GM19035 (cell line): Measurements from ENCODE around the gene MED16.
"Not testable (repeated sequence)": the region's sequence is repeated elsewhere in the genome, so short reads cannot be mapped to it uniquely, and the experiment has no call there.

Experiments used
- ATAC-seq: cut with Tn5 transposase; IDR thresholded peaks from one replicate; pipeline ENCODE4 v1.9.1; 2021; ENCODE audit not compliant: unreplicated experiment

The MED16 gene

DNA sequence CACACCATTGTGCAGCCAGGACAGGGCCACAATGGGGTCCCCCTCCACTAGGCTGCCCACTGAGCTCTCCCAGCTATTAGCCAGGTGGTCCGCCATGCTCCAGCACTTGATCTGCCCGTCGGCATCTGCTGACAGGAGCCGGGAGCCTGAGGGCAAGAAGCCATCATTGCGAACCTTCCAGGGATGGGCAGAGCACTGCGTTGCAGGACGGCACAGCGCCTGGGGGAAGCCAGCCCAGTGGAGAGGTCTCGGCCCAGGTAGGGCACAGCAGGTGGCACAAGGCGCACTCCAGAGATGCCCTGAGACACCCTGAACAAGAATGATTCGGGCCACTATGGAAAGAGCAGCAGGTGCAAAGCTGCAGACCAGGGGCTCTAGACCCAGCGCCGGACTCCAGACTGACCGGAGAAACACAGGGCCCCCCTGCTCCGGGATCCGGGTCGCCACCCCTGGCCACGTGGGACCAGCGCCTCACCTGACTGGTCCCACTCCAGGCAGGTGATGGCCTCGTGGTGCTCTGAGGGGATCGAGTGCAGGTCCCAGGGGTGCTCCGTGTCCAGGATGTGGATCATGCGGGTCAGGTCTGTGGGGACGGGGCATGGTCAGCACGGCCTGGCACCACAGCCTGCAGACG is 3.2 kb downstream of the MED16 start:
- ATAC-seq, result no peak

DNA sequence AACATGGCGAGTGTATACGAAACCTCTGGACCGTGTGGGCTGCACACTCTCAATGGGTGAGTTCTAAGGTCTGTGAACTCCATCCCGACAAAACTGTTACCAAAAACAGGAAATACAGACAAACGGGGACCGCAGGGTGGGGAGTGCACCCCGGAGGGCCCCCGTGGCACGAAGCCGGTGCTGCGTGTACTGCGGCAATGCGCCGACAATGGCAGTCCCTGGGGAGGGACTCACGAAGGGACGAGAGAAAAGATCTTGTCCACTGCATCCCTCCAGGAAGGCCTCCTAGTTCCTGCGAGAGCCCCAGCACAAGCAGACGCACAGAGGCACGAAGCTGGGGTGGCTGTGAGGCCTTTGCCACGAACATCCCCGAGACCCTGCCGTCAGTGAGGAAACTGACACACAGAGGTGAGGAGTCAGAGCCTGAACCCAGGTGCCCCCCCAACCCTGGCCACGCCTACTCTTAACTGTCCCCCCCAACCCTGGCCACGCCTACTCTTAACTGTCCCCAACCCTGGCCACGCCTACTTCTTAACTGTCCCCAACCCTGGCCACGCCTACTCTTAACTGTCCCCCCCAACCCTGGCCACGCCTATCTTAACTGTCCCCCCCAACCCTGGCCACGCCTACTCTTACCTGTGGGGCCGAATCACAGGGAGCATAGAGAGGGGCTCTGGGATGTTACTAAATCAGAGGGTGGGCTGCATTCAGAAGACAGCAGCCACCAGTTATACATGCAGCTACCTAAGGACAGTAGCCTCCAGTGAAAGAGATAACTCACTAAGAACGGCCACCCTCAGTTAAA is 4.2 kb downstream of the MED16 start:
- no peak for ATAC-seq

DNA sequence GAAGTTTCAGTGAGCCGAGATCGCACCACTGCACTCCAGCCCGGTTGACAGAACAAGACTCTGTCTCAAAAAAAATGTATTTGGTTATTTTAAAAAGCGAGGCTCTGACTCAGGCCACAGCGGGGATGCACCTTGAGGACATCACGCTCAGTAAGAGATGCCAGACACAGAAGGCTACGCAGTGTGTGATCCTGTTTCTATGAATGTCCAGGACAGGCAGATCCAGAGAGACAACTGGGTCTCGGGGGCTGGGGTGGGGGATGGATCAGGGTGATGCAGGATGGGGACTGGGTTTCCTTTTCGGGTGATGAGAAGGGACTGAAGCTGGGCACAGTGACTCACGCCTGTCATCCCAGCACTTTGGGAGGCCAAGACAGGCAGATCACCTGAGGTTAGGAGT is 5.4 kb downstream of the MED16 start:
- no peak for ATAC-seq

DNA sequence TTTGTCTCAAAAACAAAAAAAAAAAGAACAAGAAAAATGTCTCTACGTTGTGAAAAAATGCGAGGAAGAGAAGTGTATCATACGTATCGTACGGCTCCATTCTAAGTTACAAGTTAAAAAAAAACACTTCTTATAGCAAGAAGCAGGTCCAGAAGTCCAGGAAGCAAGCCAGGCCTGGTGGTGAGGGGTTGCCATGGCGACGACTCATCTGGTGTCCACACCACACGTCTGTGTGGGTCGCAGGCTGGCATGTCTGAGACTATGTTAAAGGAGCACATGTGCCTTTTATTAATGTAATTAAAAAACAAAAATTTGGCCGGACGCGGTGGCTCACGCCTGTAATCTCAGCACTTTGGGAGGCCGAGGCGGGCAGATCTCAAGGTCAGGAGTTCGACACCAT is 5.9 kb downstream of the MED16 start:
- no peak for ATAC-seq

DNA sequence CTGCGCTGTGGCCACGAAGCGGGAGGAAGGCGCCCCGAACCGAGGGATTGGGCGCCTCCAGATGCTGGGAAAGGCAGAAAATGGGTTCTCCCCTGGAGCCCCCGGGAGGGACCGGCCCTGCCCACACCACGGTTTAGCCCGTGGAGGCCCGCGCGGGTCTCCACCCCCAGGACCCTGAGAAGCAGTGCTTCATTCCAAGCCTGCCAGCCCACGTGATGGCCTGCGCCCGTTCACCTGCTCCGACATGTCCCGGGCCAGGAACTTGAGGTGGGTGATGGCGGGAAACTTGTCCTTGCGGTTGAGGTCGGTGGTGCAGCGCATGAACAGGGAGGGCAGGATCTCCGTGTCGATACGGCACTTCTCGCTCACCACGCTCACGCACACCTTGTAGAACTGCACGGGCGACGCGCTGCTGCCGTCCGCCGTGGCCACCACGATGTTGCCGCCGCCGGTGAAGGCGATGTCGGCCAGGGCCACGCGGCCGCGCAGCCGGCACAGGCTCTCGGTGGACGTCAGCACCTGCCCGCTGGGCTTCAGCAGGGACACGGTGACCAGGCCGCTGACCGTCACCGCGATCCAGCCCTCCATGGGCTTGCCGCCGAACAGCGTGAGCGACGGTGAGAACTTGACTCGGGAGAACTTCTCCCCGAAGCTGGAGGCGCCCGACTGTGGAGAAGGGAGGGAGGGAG is 7.3 kb downstream of the MED16 start:
- no peak for ATAC-seq

DNA sequence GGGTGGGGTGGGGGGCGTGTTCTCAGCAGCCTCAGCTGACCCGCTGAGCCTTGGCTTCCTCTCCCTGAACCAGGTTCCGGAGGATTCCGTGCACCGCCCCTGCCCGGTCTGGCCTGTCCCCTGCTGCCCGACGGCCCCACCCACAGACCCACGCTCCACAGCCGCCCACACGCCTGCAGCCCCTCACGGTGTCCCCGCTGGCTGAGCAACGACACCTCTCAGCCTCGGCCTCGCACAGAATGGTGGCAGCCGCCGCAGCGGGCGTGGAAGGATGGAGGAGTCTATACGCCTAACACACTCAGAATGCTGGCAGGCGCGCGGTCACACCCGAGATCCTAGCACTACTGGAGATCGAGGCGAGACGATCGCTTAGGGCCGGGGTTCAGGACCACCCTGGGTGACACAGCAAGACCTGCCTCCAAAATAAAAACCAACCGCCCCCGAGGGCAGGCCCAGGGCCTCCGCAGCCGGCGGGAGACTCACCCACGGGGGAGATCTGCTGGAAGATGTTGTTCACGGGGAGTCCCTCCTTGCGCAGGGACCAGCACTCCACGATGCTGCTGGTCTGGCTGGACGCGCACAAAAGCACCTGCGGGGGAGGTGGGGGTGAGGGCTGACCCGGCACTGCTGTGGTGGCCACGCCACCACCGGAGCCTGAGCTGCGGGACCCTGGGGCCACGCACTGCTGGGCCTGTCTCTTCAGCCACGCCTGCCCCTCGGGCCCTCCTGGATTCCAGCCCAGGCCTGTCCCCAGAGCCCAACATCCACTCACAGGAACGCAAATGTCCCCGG is 8.4 kb downstream of the MED16 start:
- no peak for ATAC-seq

DNA sequence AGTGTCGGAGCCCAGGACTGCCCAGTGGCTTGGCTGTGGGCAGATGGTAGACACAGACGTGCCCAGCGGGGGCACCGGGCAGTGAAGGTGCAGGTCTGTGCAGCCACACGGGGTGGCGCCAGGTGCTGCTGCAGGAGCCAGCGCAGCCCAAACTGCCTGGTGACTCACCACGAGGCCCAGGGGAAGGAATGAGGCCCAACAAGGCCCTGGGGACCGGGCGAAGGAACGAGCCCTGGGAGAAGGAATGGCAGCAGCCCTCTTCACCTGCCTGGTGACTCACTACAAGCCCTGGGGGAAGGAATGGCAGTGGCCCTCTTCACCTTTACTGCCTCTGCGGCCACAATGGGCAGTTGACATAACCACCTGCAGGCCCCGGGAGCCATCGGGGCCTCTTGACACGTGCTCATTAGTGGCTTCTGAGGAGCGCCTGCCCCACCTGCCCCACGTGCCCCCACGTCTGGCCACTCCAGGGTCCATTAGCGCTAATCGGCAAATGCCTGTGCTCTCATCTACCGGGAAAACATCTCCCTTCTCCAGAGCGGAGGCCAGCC is 9.3 kb downstream of the MED16 start:
- ATAC-seq, result no peak

DNA sequence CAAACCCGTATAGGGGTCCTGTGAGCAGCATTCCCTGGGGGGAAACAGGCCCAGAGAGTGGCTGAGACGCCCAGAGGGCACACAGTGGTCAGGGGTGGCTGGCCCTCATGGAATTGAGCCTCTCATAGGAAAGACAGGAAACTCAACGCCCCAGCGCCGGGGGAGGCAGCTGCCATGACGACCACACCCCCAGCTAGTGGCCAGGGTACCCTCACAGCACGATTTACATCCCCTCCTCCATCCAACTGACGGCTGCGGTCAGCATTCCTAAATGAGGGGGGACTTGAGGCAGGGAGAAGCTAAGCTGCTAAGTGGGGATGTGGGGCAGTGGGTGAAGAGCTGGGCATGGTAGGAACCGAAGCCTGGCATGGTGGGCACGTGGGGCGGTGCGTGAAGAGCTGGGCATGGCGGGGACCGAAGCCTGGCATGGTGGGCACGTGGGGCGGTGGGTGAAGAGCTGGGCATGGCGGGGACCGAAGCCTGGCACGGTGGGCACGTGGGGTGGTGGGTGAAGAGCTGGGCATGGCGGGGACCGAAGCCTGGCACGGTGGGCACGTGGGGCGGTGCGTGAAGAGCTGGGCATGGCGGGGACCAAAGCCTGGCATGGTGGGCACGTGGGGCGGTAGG is 10.0 kb downstream of the MED16 start:
- ATAC-seq, result no peak

DNA sequence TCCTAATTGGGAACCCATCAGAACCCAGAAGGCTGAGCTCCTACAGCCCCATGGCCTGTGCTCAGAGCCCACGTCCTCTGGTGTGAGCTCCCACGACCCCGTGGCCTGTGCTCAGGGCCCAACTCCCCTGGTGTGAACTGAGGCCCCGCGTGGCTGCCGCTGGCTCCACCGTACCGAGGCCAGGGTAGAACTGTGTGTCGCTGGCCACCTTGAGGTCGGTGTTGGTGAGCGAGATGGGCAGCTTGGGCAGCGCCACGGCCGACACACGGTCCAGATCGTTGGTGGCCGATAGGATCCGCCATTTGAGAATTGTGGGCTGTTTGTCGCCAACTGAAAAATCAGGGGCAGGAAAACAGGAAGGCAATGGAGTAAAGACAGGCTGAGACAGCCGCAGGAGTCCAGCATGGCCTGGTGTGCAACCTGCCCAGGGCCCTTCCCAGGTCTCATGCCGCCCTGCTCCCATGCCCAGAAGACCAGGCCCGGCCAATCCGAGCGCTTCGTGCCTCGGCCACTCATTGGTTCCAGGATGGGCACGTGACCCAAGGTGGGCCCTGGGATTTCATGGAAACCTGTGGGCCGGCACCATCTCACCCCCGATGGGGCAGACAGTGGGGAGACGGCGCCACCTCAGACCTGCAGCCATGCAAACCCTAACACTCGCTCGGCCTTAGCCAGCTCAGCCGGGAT is 11.5 kb downstream of the MED16 start:
- ATAC-seq, result no peak

DNA sequence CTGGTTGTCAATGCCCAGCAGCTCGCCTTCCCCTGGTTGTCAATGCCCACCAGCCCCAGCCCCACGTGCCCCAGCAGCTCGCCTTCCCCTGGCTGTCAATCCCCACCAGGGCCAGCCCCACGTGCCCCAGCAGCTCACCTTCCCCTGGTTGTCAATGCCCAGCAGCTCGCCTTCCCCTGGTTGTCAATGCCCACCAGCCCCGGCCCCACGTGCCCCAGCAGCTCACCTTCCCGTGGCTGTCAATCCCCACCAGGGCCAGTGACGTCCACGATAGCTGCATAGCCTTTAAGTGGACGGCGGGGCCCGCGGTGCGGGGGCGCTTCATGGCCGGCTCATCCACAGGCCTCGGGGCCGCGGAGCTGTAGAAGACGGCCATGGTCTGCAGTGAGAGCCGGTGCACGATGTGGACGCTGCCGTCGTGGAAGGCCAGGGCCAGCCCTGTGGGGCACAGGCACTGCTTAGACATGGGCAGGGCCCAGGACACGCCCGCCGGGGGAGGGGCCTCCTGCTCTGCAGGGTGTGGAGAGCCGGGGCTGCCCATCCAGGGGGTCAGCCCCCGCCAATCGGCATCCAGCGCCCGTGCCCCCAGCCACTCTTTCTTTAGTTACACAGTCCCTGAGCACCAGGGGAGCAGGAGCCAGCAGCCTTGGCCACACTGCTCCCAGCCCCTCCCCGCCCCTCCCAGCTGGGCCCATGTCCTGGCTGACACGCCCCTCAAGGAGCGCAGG is 13.1 kb downstream of the MED16 start:
- no peak for ATAC-seq

DNA sequence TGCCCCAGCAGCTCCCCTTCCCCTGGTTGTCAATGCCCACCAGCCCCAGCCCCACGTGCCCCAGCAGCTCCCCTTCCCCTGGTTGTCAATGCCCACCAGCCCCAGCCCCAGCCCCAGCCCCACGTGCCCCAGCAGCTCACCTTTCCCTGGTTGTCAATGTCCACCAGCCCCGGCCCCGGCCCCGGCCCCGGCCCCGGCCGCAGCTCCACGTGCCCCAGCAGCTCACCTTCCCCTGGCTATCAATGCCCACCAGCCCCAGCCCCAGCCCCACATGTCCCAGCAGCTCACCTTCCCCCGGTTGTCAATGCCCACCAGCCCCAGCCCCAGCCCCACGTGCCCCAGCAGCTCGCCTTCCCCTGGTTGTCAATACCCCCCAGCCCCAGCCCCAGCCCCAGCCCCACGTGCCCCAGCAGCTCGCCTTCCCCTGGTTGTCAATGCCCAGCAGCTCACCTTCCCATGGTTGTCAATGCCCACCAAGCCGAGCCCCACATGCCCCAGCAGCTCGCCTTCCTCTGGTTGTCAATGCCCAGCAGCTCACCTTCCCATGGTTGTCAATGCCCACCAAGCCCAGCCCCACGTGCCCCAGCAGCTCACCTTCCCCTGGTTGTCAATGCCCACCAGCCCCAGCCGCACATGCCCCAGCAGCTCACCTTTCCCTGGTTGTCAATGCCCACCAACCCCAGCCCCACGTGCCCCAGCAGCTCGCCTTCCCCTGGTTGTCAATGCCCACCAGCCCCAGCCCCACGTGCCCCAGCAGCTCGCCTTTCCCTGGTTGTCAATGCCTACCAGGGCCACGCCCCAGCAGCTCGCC is 14.0 kb downstream of the MED16 start:
- ATAC-seq, result not testable (repeated sequence)

DNA sequence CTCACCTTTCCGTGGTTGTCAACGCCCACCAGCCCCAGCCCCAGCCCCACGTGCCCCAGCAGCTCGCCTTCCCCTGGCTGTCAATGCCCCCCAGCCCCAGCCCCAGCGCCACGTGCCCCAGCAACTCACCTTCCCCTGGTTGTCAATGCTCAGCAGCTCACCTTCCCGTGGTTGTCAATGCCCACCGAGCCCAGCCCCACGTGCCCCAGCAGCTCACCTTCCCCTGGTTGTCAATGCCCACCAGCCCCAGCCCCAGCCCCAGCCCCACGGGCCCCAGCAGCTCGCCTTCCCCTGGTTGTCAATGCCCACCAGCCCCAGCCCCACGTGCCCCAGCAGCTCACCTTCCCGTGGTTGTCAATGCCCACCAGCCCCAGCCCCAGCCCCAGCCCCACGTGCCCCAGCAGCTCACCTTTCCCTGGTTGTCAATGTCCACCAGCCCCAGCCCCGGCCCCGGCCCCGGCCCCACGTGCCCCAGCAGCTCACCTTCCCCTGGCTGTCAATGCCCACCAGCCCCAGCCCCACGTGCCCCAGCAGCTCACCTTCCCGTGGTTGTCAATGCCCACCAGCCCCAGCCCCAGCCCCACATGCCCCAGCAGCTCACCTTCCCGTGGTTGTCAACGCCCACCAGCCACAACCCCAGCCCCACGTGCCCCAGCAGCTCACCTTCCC is 14.9 kb downstream of the MED16 start:
- ATAC-seq, result not testable (repeated sequence)

DNA sequence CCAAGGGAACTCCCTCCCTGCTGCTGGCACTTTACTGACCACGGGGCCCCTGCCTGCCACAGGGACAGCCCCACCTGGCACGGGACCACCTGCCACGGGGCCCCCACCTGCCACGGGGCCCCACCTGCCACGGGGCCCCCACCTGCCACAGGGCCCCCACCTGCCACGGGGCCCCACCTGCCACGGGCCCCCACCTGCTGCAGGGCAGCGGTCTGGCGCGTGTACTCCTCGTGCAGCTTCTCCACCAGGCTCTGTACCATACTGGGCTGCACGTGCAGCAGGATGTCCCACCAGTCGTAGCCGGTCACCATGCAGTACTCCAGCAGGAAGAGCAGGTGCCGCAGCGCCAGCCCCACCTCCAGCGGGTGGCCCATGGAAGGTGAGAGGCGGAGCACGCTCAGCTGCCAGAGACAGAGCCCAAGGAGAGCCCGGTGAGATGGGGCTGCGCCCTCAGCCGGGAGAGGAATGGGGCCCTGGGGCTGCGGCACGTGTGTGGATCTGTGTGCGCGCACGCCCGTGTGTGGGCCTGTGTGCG is 16.1 kb downstream of the MED16 start:
- ATAC-seq, result no peak

DNA sequence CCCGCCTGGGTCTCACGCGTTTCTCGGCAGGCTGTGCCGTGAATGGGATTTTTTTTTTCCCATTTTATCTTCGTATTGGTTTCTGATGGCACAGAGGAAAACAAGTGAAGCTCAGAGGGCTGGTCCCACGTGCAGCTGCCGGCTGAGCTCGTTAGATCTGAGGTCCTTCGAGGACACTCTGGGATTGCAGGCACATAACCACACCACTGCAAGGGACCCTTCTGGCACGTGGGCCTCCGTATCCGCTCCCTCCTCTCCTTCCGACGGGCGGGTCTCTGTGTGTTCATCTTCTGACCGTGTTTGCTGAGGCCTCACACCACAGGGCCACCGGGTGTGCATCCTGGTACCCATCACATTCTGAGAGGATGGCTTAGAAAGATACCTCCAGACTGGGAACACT is 16.9 kb downstream of the MED16 start:
- no peak for ATAC-seq

DNA sequence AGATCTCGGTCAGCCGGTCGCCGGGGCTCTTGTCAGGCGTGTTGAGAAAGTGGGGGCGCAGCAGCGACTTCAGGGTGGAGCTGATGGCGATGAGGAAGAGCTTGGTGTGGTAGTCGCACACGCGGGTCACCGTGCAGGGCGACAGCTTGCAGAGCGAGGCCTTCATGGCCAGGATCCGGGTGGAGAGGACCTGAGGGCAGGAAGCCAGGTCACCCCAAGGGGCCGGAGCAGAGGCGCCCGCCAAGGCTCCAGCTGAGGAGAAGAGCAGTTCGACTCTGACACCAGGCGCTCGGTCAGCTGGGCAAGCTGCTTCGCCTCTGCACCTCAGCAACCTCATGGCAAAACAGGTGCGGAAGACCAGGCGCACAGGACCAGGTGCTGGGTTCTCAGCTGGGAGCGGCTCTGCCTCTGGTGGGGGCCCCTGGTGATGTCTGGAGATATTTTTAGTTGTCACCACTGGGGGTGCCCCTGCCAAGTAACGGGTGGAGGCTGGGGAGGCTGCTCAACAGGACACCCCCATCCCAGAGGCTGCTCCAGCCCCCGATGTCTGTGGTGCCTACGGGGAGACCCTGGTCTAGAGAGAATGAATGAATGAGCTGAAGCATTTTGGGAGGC is 17.6 kb downstream of the MED16 start:
- ATAC-seq, result no peak

DNA sequence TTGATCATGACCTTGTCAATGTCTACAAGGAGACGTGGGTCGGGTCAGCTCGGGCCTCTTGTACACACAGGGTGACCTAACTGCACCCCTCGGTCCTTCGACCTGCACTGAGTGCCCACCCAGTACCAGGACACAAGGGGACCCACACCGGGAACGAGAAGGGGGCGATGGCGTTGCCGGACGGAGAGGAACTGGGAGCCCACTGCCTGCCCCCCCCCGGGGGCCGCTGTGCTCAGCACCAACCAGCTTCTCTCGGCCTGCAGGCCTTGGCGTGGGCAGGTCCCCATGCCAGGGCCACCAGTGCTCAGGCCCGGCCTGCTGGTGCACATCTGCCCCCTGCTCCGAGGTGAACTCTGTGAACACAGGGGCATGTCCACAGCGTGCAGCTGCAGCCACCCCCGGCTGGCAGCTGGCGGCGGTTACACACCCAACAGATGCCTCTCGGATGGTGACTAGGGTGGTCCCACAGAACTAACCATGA is 19.4 kb downstream of the MED16 start:
- no peak for ATAC-seq

DNA sequence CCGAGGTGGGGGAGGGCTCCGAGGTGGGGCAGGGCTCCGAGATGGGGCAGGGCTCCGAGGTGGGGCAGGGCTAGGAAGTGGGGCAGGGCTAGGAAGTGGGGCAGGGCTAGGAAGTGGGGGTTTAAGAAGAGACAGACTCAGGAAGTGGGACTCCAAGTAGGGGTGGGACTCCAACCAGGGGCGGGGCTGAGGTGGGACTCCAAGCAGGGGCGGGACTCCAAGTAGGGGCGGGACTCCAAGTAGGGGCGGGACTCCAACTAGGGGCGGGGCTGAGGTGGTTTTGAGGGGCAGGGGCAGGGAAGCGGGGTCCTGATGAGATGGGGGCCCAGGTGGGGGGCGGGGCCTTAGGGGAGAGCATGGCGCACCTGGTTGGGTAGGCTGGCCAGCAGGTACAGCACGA is 19.9 kb downstream of the MED16 start:
- no peak for ATAC-seq
